NCI-H2029 (cell line): ENCODE measurements around the gene CROCC.
A peak's percentile ranks its signal among the peaks of the same experiment; 100 is the strongest.

Experiments
- DNase-seq: peaks from one replicate; lab custom pipeline; 2025; lab: John Stamatoyannopoulos, UW

The CROCC gene

GRCh38 chr1:17011439-17012307, 89.9 kb downstream of the CROCC start, which contains the start of gene ATP13A2:
TSS of gene ATP13A2 (minus strand) at chr1:17011928. CDS start at chr1:17011738, 190 bp downstream.
- peak; percentile 81 for DNase-seq

DNA sequence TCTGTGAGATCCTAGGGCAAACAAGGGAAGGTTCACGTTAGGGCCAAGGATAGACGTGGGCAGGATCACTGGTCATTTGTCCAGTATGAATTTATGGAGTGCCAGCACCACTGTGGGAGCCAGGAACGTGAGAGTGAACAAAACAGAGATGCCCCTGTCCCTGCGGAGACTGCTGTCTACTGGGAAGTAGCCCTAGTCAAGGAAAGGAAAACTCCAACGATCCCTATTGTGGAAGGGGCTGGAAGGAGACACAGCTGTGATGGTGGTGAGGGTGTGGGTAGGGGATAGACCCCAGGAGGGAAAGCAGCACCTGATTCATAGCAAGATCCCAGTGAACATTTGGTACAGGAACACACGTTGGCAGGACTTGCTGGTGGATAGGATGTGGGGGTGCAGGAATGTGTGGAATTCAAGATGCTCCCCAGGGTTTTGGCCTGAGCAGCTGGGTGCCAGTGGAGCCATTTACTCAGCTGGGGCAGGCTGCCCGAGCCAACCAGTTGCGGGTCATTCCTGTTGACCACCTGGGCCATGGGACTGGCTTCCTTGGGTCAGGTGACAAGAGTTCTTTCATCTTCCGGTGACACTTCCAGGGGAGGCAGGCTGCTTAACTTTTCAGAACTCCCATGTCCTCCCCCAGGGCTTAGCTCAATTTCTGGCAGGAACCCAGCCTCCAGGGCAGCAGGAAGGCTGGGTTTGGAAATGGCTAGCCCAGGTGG, 91.2 kb downstream of the CROCC start:
- DNase-seq: no peak

- no peak for DNase-seq
Observed at GRCh38 chr1:17013491-17014320, 92.0 kb downstream of the CROCC start.

DNA sequence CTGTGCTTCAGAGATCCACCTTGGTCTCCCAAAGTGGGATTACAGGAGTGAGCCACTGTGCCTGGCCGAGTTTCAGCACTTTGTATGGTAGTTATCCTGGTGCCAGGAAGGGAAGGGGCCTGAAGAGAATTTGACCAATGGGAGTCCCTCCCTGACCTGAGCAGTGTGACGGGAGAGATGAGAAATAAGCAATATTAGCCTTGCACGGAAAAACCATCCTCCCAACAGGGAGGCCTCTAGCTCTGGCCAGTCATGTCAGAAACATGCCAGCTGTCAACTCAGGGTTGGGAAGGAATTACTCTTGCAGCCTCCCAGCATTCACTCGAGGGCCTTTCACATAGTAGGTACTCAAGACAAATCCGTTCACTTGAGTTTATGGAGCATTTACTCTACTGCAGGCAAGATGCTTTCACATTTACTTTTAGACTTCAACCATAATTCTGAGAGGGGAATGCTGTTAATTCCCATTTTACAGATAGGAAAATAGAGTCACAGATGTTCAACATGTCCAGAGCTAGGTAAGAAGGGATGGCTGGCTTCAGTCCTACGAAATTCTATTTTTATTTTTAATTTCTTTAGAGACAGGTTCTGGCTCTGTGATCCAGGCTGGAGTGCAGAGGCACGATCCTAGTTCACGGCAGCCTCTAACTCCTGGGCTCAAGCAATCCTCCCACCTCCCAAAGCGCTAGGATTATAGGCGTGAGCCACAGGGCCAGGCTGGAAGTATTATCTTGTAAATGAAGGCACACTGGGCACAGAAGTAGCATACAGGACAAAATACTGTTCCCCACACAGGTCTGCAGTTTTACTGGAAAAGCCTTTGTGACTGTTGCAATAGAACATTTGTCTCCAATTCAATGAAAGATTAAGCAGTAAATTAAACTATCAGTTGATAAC, 93.2 kb downstream of the CROCC start:
- no peak for DNase-seq

DNA sequence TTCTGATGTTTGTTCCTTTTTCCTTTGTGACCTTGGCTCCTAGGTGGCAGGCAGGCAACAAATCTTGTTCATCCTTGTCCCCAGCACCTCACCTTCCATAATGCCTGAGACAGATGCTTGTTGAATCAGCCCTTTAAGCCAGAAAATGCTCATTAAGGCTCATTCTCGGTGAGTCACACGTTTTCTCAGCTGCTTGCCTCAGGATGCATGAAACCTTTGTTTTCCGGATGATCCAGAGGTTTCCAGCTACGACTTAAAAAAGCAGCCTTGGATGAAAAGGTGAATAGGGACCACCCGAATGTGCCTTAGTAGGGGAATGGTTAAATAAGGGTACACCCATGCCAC, 94.6 kb downstream of the CROCC start:
- DNase-seq: no peak

DNA sequence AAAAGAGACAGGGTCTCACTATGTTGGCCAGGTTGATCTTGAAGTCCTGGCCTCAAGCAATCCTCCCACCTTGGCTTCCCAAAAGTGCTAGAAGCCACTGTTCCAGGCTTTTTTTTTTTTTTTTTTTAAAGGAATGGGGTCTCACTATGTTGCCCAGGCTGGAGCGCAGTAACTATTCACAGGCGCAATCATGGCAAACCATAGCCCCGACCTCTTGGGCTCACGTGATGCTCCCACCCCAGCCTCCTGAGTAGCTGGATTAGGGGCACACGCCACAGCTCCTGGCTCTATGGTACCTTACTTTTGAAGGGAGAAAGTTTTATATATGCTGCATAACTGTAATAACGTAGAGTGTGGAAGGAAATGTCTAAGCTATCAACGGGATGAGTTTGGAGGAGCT, 95.7 kb downstream of the CROCC start:
- DNase-seq: no peak

- DNase-seq: no peak
Observed at GRCh38 chr1:17018849-17019248, 97.1 kb downstream of the CROCC start.

- no peak for DNase-seq
Observed at GRCh38 chr1:17020502-17020901, 98.8 kb downstream of the CROCC start.

GRCh38 chr1:17021896-17022295, 100.2 kb downstream of the CROCC start:
- DNase-seq: no peak
